ENCODE data around the gene TNNI3K.

TNNI3K gene

DNA sequence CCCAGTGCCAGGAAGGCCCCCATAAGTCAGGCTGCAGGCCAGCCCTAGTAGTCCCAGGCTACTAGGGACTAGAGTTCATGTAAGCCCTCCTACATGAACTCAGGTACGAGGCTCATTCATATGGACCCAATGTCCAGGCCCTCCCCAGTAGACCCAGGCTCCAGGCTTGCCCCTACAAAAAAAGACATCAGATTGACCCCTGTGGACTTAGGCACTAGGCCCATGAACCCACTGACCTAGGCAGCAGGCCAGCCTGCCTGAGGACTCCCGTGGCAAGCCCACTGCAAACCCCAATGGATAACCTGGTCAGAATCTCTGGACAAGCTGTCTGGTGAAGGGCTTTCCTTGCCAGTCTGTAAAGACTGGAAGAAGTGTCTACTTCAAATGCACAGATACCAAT, 51.2 kb downstream of the TNNI3K start:
- DNase-seq (ENCODE audit: low spot score), result no peak

GRCh38 chr1:74314438-74314837, 79.3 kb downstream of the TNNI3K start:
- no peak for DNase-seq (ENCODE audit: low spot score)

GRCh38 chr1:74316302-74316701, 81.1 kb downstream of the TNNI3K start:
- DNase-seq (ENCODE audit: low spot score), result no peak

DNA sequence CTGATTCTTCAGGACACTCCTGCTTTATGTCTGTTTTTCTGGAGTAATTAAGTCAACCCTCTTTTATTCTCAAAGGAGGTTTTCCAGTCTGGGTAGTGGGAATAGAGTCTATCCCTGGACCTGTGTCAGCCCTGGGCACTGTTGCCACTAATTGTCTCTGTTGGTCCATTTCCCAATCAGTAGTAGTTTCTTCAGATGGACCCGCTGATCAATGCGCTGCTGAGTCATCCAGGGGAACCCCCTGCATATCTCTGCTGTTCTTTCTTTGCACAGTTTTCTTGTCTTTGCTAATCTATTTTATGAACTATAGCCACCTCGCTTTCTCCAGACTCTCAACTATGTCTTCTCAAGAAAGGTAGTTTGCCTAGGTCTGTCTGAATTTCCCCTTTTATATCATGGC, 82.5 kb downstream of the TNNI3K start:
- no peak for DNase-seq (ENCODE audit: low spot score)

DNA sequence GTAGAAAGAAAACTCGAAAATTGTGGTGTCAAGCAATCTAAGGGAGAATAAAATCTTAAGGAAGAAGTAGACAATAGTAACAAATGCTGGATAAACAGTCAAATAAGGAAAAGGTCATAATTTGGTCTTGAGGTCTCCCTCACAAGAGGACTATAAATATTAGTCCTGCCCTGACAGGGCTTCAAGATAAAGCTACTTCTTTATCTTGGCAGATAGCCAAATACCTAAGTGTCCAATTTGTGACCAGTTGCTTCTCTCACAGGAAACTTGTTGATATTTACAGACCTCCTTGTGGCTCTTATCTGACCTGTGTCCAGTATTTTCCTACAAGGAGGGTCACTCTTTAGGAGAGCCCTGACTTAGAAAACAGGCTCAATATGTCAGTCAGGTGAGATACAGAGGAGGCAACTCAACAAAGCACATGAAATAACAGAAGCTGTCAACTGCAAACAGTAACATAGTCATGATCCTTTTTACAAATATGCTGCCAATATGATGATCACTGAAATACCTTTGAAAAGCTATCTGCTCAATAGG, 88.8 kb downstream of the TNNI3K start:
- no peak for DNase-seq (ENCODE audit: low spot score)

DNA sequence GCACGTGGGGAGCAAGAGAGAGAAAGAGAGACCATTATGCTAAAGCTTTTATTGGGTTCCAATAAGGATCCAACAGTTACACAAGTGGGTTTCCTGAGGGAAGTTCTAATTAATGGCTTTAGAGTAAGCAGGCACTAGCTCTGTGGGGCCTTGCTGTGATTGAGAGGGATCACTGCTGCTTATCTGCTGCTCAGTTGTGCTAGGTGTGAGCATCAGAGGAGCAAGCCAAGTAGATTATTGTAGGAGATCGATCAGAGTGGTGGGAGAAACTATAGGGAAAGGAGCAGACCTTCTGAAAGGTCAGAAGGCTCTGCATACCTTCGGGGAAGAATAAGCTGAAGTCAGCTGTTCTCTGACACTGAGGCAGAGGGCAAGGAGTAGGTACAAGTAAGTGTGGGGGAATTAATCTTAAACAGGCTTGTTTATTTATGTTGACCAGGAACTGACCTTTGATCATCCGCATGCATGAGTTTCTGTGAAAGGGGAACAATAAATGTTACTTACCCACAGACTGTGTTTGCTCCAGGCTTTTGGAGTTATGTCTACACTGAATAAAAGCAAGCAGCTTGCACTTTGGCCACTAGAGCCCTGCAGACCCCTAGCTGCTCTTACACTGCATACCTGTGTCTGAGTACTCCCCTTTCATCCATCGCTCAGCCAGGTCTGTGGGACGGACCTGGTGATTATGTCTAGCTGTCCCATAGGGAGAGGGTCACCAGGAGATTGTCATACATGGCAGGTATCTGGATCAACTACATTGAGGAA, 89.7 kb downstream of the TNNI3K start:
- no peak for DNase-seq (ENCODE audit: low spot score)

DNA sequence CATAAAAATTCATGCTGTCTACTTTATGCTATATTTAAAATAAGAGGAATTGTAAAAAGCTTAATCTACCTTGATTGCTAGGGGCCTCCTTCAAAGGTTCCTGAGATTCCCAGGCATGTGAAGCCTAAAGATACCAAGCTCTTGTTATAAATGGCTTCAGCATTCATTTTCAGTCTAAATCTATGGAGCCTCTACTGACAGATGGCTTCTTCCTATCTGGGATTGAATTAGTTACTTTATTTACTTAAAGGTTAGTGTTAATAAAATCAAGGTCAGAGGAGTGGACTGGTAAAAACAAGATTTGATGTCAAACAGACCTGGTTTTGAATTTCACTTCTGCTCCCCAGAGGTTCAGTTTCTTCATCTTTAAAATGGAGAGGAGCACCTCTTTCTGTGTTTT, 93.7 kb downstream of the TNNI3K start:
- no peak for DNase-seq (ENCODE audit: low spot score)

DNA sequence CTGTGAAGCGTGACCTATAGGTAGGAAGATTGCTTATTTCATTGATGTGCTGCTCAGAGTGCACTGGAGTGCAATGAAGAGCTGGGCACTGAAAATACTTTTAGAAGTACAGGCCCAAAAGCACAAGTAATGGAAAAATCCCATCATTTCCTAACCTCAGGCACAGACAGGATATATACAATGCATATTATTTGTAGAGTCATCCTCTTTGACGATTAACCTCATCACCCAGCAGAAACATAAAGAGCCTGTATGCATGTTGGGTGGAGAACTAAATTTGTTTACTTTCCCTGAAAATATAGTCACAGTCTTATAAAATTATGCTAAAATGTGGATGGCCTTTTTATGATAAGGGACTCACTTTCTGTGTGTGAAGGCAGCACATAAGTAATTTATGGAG, 98.1 kb downstream of the TNNI3K start:
- DNase-seq (ENCODE audit: low spot score), result no peak

DNA sequence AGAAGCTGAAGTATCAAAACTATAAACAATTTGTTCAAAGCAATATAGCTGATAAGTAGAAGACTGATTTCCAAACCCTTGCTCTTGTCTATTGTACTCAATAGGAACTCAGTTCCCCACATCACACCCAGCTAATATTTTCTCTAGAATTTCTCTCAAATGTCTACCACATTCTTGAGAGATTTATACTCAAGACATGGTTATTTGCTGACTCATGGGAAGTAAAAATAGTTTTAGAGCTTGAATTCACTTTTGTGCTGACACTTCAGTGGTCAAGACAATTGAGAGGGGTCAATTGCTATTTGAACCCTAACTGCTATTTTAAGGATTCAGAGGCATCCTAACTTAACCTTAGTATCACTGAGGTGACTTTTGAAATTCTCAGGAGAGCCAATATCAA, 99.0 kb downstream of the TNNI3K start:
- no peak for DNase-seq (ENCODE audit: low spot score)

GRCh38 chr1:74340656-74341055, 105.5 kb downstream of the TNNI3K start:
- DNase-seq (ENCODE audit: low spot score), result no peak

GRCh38 chr1:74341702-74342339, 106.6 kb downstream of the TNNI3K start:
- no peak for DNase-seq (ENCODE audit: low spot score)

- no peak for DNase-seq (ENCODE audit: low spot score)
Observed at GRCh38 chr1:74343216-74343615, 108.0 kb downstream of the TNNI3K start.

DNA sequence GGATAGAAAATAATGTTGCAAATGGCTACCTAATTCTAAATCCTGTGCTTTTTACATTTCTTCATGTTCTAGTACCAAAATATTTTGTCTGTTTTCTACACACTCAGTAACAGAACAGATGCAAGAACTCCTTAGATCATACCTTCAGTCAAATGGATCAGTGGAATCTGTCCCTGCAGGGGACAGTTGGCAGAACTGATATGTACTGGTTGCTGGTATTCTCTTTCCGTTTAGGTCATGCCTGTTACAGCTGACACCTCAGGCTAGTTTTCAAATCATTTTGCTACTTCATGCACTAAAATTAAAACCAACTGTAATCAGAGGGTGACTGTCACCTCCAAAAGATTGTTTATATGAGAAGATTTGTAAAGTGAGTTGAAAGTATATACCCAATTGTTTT, 109.2 kb downstream of the TNNI3K start:
- no peak for DNase-seq (ENCODE audit: low spot score)

DNA sequence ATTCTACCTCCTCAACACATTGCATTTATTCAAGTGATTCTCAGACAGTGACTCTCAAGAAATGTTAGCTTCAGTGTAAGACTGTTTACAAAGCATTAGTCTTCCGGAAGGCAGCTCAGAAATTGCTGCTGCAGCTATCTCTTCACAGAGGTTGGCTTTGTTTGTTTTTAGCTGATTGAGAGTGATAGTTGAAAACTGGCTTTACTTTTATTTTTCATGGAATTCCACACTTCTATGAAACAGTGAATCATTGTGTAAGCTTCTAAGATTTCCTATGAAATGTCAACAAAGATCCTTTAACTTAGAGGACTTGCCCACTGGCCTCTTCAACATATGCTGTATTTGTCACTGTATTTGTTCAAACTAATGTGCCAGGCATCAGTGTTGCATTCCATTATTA, 121.3 kb downstream of the TNNI3K start:
- DNase-seq (ENCODE audit: low spot score), result no peak

DNA sequence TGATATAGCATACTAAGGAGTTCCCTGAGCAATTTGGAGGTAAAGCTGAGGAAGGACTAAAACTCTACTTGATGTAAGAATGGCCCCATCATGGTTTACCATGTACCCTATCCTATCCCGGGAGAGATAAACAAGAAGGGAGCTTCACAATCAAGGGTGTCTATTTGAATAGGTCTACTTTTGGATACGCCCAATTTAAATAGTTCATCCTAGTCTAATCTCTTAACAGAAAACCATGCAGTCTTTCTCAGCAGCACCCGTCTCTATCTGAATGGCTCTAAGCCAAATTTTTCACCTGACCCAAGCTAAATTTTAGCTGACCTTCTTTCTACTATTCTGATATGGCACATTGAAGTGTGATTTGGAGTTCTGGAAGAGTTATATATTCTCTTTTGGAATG, 122.0 kb downstream of the TNNI3K start:
- no peak for DNase-seq (ENCODE audit: low spot score)

DNA sequence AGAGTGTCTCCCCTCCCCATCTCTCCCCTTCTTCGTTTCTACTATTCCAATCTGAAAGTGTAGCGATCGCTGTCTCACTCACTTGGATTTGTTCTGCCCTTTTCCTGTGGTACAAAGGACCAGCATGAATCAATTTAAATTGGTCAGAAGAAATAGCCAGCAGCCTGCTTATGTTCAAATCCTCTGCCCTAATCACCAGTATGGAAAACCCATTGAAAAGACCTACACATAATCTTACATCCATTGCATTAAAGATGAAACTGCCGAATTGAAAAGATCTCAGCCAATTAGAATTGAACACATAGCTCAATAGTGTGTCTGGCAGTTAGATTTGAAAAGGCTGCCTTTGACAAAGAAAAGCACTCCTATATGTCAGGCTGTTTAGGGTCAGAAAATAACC, 122.6 kb downstream of the TNNI3K start:
- no peak for DNase-seq (ENCODE audit: low spot score)

DNA sequence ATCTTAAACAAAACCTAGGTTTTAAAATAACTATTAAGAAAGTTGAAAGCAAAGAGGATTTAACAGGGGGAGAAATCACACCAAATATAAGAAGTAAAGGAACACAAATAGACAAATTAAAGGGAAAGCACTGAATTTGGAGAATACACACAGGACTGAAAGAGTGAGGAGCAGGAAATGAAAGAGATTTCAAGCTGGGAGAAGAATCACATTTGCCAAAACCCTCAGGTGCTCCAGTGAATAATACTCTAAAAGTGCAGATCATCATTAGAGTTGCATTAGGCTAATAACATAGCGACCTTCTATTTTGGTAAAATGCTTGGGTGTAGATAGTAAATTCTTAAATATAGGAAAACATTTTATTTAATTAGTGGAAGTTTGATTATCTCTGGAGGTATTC, 127.5 kb downstream of the TNNI3K start:
- no peak for DNase-seq (ENCODE audit: low spot score)

GRCh38 chr1:74363220-74363619, 128.0 kb downstream of the TNNI3K start:
- DNase-seq (ENCODE audit: low spot score), result no peak

DNA sequence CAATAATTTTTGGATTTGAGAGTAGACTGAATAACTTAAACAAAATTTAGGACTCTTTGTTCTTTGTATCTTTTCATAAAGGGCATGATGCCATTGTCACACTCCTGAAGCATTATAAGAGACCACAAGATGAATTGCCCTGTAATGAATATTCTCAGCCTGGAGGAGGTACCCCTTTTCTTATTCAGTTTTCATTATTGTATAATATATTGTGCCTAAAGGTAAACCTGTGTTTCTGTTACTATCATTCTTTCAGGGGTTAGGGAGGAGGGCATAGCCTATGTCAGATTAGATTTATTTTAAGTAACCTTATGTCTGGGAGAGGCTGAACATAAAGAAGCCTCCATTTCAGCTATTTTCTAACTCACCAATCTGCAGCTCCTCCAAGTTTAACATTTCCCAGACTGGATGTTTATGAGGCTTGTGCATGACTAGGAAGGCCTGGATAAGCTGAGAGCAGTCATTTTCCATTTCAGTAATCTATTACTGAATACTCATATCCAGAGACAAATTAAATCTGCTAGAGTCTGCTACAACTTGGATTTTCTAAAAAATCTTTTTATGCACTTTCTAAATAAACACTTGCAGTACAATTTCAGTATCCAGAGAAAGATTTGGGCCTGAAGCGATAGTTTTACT, 132.1 kb downstream of the TNNI3K start:
- no peak for DNase-seq (ENCODE audit: low spot score)

DNA sequence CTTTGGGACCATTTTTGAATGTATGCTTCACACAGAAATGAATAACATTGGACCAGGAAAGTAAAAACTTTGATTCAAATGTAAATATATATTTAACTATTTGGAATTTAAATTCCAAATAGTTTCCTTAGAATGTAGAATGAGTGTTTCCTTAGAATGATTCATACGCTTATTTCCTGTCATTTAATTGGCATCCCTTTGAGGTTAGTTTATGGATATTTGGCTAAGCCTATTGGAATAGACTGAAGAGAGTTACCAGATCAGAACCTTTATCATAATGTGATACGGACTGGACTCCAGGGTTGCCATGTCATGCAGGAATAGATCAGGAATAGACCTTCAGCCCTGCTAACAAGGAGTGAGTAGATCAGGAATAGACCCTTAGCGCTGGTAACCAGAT, 133.1 kb downstream of the TNNI3K start:
- no peak for DNase-seq (ENCODE audit: low spot score)

DNA sequence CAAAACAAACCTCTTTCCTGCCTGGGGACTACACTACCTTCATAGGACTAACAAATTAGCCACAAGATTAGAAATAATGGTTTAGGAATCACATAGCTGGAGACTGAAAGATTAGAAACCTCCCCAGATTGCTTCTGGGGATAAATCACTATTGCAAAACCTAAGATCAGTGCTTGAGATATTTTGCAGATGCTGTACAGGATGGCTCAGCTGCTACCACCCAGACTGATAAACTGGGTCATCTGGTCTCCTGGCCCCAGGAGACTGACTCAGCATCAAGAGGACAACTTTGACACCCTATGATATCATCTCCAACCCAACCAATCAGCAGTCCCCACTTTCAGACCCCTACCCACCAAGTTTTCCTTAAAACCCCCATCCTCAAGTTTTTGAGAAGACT, 140.2 kb downstream of the TNNI3K start:
- no peak for DNase-seq (ENCODE audit: low spot score)

DNA sequence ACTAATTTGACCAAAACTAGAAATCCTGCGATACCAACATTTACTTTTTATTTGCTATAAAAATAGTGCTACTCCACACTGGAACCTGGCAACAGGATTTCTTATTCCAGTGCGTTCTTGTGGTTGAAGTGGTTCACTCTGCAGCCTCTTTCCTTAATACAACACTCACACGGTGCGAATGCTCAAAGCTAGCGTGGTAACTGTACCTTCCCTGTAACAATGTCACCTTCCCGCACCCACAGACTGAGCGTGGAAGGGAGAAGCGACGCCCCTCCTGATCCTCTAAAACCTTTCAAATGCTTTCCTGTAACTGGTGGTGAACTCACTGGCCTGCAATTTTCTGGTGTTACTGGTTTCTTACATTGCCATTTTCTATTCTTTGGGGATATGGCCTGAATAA, 145.1 kb downstream of the TNNI3K start:
- DNase-seq (ENCODE audit: low spot score), result no peak

DNA sequence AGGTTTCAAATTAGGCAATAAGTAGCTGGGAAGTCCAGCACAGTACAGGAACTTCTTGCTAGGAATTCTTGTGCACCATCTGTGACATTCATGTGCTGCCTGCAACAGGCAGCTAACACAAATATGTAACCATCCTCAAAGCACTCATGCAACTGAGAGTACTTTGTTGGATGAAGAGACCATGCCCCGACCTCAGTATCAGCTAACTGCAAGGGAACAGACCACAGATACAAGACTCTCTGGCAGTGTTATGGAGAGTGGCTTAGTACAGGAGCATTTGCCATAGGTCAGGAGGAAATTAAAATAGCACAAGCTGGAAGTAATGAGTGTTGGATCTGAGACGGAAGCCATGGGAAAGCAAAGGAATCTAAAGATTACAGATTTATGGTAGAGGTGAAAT, 153.7 kb downstream of the TNNI3K start:
- DNase-seq (ENCODE audit: low spot score), result no peak

All from germinal center (tissue), 1 donor.